ENCODE results near the gene TMA7B. TPM values are rescaled to one million over a fixed set of nuclear protein-coding genes. Genes with fewer than 3 reads are reported as not detected.
A peak's percentile ranks its signal among the peaks of the same experiment; 100 is the strongest.
"Not testable (repeated sequence)": the region's sequence is repeated elsewhere in the genome, so short reads cannot be mapped to it uniquely, and the experiment has no call there.

TMA7B gene
- total RNA-seq, 3 donors from 2014 or later = 0.16 TPM; not detected in 2

DNA sequence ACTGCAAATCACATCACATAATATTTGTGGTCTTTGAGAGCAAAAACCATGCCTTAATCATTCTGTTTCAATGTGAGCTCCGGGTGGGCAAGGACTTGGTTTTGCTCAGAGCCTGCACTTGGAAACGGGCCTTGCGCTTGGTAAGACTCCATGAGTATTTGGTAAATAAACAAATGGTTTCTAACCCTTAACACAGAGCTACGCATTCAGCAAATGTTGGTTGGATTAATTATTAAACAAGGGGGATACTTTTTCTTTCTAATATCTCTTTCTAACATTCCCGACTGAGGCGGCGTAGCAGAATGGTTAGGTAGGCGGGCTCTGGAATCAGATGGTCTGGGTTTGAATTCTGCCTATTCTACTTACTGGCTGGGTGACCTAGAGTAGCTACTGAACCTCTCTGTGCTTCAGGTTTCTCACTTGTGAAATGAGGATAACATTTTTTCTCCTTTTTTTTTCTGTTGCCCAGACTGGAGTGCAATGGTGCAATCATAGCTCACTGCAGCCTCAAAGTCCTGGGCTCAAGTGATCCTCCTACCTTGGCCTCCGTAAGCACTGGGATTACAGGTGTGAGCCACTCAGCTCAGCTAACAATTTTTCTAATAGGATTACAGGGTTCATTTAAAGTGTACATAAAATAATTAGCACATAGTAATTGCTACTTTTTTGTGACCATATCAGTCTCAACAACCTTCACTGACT, 31.1 kb downstream of the TMA7B start:
- Histone ChIP-seq H3K4me1 (no peaks in the 10 kb centered on the region), H3K27me3 (no peaks in the 10 kb centered on the region), H3K36me3 (no peaks in the 10 kb centered on the region), H3K9me3 (no peaks in the 10 kb centered on the region), H3K27ac (no peak overlapping the region), H3K4me3 (no peak overlapping the region)
- TF ChIP-seq POLR2AphosphoS5 (IDR thresholded peaks at IDR 0.05) (no peak), POLR2A (IDR thresholded peaks at IDR 0.05) (no peak)
- TF ChIP-seq, protein P1, sequence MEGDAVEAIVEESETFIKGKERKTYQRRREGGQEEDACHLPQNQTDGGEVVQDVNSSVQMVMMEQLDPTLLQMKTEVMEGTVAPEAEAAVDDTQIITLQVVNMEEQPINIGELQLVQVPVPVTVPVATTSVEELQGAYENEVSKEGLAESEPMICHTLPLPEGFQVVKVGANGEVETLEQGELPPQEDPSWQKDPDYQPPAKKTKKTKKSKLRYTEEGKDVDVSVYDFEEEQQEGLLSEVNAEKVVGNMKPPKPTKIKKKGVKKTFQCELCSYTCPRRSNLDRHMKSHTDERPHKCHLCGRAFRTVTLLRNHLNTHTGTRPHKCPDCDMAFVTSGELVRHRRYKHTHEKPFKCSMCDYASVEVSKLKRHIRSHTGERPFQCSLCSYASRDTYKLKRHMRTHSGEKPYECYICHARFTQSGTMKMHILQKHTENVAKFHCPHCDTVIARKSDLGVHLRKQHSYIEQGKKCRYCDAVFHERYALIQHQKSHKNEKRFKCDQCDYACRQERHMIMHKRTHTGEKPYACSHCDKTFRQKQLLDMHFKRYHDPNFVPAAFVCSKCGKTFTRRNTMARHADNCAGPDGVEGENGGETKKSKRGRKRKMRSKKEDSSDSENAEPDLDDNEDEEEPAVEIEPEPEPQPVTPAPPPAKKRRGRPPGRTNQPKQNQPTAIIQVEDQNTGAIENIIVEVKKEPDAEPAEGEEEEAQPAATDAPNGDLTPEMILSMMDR (IDR thresholded peaks at IDR 0.05) = no peak
- intact Hi-C loops (cut with DNase I; ENCODE audit: low total_unique reads) = no loop called here
- no peak for DNase-seq (ENCODE audit: low spot score in 2 of 2)

DNA sequence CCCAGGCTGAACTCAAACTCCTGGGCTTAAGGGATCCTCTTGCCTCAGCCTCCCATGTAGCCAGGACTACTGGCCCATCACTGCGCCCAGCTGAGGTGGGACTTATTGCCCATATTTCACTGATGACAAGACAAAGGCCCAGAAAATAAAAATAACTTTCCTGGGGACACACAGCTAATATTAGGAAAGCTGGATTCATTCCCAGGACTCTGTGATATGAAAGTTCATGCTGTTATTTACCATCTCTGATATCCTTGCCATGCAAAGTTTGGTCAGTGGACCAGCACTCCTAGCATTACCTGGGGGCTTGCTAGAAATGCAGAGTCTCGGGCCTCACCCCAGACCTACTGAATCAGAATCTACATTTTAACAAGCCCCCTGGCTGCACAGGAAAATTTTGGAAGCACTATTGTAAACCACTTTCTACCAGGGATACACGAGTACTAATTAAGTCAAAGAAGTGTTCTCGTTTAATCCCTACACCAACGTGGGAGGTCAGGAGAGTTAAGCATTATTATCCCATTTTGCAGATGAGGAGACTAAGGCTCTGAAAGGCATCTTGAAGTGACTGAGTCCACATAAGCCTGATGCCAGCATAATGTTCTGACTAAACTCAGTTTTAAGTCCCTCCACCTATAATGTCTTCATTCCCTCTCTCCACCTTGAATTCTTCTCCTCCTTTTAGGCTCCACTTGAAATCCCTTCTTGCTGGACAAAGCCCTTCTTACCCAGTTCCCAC, 32.1 kb downstream of the TMA7B start:
- no peaks in the 10 kb centered on the region for H3K36me3 ChIP-seq
- H3K4me3 ChIP-seq = no peak overlapping the region
- no peaks in the 10 kb centered on the region for H3K27me3 ChIP-seq
- no peaks in the 10 kb centered on the region for H3K9me3 ChIP-seq
- DNase-seq (ENCODE audit: low spot score in 2 of 2) = no peak
- peaks cover 0 to 4% of the 10 kb centered on the region in 2 donors for H3K4me1 ChIP-seq
- intact Hi-C loops (cut with DNase I; ENCODE audit: low total_unique reads) = no loop called here
- TF ChIP-seq POLR2A (IDR thresholded peaks at IDR 0.05) = no peak
- no peak overlapping the region for H3K27ac ChIP-seq

DNA sequence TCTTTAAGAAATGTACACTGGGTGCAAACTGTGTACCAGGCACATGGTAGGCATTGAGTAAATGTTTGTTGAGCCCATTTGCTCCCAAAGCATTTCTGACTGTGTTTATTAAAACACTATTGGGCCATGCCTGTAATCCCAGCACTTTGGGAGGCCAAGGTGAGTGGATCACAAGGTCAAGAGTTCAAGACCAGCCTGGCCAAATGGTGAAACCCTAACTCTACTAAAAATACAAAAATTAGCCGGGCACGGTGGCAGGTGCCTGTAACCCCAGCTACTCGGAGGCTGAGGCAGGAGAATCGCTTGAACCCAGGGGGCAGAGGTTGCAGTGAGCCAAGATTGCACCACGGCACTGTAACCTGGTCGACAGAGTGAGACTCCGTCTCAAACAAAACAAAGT, 32.7 kb downstream of the TMA7B start:
- H3K27ac ChIP-seq; H3K4me3 ChIP-seq; H3K27me3 ChIP-seq; H3K4me1 ChIP-seq; H3K9me3 ChIP-seq; DNase-seq (ENCODE audit: low spot score in 2 of 2); H3K36me3 ChIP-seq; intact Hi-C loops (cut with DNase I; ENCODE audit: low total_unique reads): not testable (repeated sequence)

DNA sequence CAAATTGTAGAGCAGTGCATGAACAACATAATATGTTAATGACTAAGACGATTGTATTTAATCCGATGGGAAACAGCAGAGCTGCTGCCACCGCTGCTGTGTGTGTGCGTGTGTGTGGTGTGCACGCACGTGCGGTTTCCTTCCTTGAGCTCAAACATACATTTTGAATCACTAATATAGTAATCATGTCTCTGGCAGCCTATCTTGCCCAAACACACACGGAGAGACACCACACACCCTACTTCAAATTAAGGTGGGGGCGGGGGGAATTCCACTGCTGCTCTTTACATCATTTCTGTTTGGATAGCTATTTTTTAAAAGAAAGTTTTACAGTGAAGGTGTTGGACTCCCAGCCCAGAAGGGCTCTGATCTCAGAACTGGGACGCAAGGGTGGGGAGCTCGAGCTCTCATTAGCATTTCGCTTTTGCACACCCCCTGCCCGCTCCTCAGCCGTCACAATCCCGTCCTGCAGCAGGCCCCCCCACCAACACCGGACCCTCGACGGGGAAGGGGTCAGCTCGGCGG, 33.9 kb downstream of the TMA7B start:
- no peak for DNase-seq (ENCODE audit: low spot score in 2 of 2)
- intact Hi-C loops (cut with DNase I; ENCODE audit: low total_unique reads) = no loop called here
- H3K4me3 ChIP-seq = peak overlapping the region in 2 of 3 donors; percentile 71
- peak overlapping the region in 1 of 2 donors; percentile 80 for H3K27ac ChIP-seq
- H3K36me3 ChIP-seq = no peaks in the 10 kb centered on the region
- H3K9me3 ChIP-seq = no peaks in the 10 kb centered on the region
- TF ChIP-seq POLR2AphosphoS5 (IDR thresholded peaks at IDR 0.05) (no peak), POLR2A (IDR thresholded peaks at IDR 0.05) (no peak)
- TF ChIP-seq, protein P1 (IDR thresholded peaks at IDR 0.05) = no peak
- H3K4me1 ChIP-seq = peaks cover 0 to 17% of the 10 kb centered on the region in 2 donors
- H3K27me3 ChIP-seq = no peaks in the 10 kb centered on the region

DNA sequence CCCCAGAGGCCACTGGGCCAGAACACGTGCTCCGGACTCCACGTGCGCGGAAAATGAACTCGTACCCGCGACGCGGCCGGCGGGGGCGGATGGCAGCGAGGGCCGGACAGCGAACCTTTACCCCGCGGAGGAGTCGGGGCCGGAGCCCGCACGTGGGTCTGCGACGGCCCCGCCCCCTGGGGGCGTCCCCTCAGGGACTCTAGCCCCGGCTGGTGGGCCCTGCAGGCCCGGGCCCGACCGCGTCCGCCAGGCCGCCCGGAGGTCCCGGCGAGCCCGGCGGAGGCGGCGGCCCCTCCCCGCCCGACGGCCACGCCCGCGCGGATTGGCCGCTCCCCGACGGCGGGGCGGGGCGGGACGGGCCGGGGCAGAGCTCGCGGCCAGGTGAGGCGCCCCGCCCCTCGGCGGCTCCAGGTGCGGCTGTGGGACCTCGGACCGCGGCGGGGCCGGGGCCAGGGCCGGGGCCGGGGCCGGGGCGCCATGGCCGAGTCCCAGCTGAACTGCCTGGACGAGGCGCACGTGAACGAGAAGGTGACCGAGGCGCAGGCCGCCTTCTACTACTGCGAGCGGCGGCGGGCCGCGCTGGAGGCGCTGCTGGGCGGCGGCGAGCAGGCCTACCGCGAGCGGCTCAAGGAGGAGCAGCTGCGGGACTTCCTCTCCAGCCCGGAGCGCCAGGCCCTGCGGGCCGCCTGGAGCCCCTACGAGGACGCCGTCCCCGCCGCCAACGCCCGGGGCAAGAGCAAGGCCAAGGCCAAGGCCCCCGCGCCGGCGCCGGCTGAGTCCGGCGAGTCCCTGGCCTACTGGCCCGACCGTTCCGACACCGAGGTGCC, 34.6 kb downstream of the TMA7B start, which contains the start of gene FAM83F:
FAM83F (plus strand) TSS at position 389 of the 827 bp plus-strand sequence; CDS start at position 478, 89 bp downstream.
- peak within 1 kb of the TSS; percentile 80 to 83 for H3K27ac ChIP-seq
- TF ChIP-seq, protein P1 (IDR thresholded peaks at IDR 0.05) = no peak
- TF ChIP-seq POLR2AphosphoS5 (IDR thresholded peaks at IDR 0.05) = no peak
- no peak for TF ChIP-seq POLR2A (IDR thresholded peaks at IDR 0.05)
- intact Hi-C loops (cut with DNase I; ENCODE audit: low total_unique reads) = no loop called here
- DNase-seq (ENCODE audit: low spot score in 2 of 2) = no peak
- H3K4me3 ChIP-seq = peak within 1 kb of the TSS; percentile 4 to 71 (median 71)
- H3K36me3 ChIP-seq = no peaks in the 10 kb centered on the region
- peaks cover 0 to 24% of the 10 kb centered on the region in 2 donors for H3K4me1 ChIP-seq
- no peaks in the 10 kb centered on the region for H3K9me3 ChIP-seq
- no peaks in the 10 kb centered on the region for H3K27me3 ChIP-seq
